Neural crest cell (in vitro differentiated cells): ENCODE results near the gene BRPF1. TPM values are rescaled to one million over a fixed set of nuclear protein-coding genes. Genes with fewer than 3 reads are reported as not detected.

Source experiments
- DNase-seq: peaks from one replicate; pipeline ENCODE4 v3.0.0; 2021; ENCODE audit warnings: low read depth, mixed read lengths, low spot score
- H3K27ac Mint-ChIP-seq: one replicate; pipeline ENCODE4 v1.8.0; 2021; ENCODE audit warnings: mild to moderate bottlenecking, mixed read lengths; ENCODE audit not compliant: unreplicated experiment
- H3K27me3 Mint-ChIP-seq: 2 replicates; pipeline ENCODE4 v1.8.0; 2021; ENCODE audit warnings: low read depth, mild to moderate bottlenecking, mixed read lengths
- H3K36me3 Mint-ChIP-seq: 2 replicates; pipeline ENCODE4 v1.8.0; 2021; ENCODE audit warnings: low read depth, mild to moderate bottlenecking, mixed read lengths
- H3K4me1 Mint-ChIP-seq: 2 replicates; pipeline ENCODE4 v1.8.0; 2021; ENCODE audit warnings: mixed read lengths
- H3K4me3 Mint-ChIP-seq: one replicate; pipeline ENCODE4 v1.8.0; 2021; ENCODE audit warnings: mild to moderate bottlenecking, mixed read lengths
- H3K9me3 Mint-ChIP-seq: 2 replicates; pipeline ENCODE4 v1.8.0; 2021; ENCODE audit warnings: mixed read lengths
- total RNA-seq: library from RNA; stranded (reverse); gene quantifications from 2 replicates; pipeline ENCODE4 v1.2.1, GENCODE V29; 2021
- TF ChIP-seq, protein P1 (sequence below): fragments of 200-600 bp; sonication (generic); conservative IDR thresholded peaks from 2 replicates; pipeline ENCODE4 v1.5.0; 2021; ENCODE audit warnings: antibody characterized with exemption, mild to moderate bottlenecking

Gene BRPF1
- total RNA-seq, 1 donor from 2014 or later: 39.2 TPM

DNA sequence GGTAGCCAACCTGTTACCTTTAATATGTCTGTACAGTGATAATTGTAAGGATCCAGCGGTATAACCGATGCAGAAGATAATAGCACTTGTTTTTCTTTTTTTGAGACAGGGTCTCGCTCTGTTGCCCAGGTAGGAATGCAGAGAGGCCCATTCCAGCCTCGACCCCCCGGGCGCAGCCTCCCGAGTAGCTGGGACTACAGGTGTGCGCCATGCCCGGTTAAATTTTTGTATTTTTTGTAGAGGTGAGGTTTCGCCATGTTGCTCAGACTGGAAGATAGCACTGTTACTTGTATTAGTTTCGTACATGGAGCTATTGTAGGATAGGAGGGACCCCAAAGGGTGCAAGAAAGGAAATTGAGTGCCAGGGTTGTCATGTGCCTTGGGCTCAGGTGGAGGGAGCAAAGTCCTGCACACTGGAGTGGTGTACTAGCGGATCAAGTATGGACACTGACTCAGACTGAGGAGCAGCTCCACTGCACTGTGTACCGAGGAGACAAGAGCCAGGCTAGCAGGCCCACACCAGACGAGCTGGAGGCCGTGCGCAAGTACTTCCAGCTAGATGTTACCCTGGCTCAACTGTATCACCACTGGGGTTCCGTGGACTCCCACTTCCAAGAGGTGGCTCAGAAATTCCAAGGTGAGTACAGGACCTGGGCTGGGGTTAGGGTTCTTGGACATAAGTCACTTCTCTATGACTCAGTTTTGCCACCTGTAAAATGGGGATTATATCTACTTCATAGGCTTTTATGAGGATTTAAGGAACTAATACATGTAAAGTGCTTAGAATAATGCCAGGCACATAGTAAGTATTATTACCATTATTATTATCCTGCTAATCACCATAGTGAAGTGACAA lies 19.2 kb downstream of the BRPF1 start:
- no peaks in the 10 kb centered on the region for H3K9me3 Mint-ChIP-seq
- no peak for DNase-seq
- TF ChIP-seq, protein P1, sequence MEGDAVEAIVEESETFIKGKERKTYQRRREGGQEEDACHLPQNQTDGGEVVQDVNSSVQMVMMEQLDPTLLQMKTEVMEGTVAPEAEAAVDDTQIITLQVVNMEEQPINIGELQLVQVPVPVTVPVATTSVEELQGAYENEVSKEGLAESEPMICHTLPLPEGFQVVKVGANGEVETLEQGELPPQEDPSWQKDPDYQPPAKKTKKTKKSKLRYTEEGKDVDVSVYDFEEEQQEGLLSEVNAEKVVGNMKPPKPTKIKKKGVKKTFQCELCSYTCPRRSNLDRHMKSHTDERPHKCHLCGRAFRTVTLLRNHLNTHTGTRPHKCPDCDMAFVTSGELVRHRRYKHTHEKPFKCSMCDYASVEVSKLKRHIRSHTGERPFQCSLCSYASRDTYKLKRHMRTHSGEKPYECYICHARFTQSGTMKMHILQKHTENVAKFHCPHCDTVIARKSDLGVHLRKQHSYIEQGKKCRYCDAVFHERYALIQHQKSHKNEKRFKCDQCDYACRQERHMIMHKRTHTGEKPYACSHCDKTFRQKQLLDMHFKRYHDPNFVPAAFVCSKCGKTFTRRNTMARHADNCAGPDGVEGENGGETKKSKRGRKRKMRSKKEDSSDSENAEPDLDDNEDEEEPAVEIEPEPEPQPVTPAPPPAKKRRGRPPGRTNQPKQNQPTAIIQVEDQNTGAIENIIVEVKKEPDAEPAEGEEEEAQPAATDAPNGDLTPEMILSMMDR: no peak
- H3K36me3 Mint-ChIP-seq: no peaks in the 10 kb centered on the region
- peaks cover 33% of the 10 kb centered on the region for H3K4me1 Mint-ChIP-seq
- peak overlapping the region; percentile 98 for H3K27ac Mint-ChIP-seq
- peak overlapping the region; percentile 99 for H3K4me3 Mint-ChIP-seq
- H3K27me3 Mint-ChIP-seq: peaks cover 4% of the 10 kb centered on the region

GRCh38 chr3:9754678-9755077 lies 23.1 kb downstream of the BRPF1 start:
- H3K4me3 Mint-ChIP-seq: no peak overlapping the region
- TF ChIP-seq, protein P1: no peak
- no peak for DNase-seq
- peaks cover 8% of the 10 kb centered on the region for H3K36me3 Mint-ChIP-seq
- no peak overlapping the region for H3K27ac Mint-ChIP-seq
- peaks cover 25% of the 10 kb centered on the region for H3K4me1 Mint-ChIP-seq
- H3K9me3 Mint-ChIP-seq: no peaks in the 10 kb centered on the region
- peaks cover 2% of the 10 kb centered on the region for H3K27me3 Mint-ChIP-seq

DNA sequence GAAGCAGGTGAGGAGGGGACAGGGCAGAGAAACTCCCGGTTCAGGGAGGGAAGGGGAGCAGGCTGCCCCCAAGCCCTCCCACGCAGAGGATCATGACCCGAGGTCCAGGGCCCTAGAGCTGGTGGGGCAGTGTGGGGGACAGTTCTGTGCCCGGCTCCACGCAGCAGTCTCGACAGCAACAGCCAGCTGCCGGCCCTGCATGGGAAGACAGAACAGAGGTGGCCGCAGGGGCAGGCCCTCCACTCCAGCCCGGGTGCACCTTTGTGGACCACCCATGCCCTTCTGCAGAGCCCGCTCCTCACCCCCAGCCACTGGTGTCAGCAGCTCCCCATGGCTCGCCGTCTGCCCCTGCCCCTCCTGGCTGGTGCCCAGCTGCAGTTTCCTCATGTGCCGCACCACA lies 25.9 kb downstream of the BRPF1 start:
- TF ChIP-seq, protein P1: no peak
- Mint-ChIP-seq H3K4me3 (no peak overlapping the region), H3K9me3 (no peaks in the 10 kb centered on the region), H3K27me3 (no peaks in the 10 kb centered on the region), H3K4me1 (no peaks in the 10 kb centered on the region), H3K27ac (no peak overlapping the region), H3K36me3 (peaks cover 16% of the 10 kb centered on the region)
- no peak for DNase-seq

GRCh38 chr3:9760779-9761505 lies 29.4 kb downstream of the BRPF1 start:
- Mint-ChIP-seq H3K9me3 (no peaks in the 10 kb centered on the region), H3K4me1 (no peaks in the 10 kb centered on the region), H3K27ac (no peak overlapping the region), H3K27me3 (no peaks in the 10 kb centered on the region), H3K4me3 (no peak overlapping the region), H3K36me3 (peaks cover 16% of the 10 kb centered on the region)
- DNase-seq: no peak
- TF ChIP-seq, protein P1: no peak

DNA sequence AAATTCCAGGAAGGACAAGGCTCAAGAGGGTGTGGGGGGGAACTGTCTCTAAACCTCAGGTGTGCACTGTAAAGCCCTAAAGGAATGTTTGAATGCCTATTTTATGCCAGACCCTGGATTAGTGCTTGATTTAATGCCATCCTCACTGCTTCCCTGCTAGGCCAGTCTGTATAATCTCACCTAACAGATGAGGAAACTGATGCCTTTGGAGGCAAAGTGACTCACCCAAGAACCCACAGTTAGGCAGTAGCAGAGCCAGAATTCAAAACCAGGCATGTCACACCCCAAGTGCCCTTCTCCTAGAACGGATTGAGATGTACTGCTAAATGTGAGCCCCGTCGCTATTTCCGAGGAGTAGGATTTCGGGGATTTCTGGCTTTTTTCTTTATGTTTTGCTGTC lies 30.4 kb downstream of the BRPF1 start:
- Mint-ChIP-seq H3K36me3 (peaks cover 16% of the 10 kb centered on the region), H3K4me1 (peaks cover 3% of the 10 kb centered on the region), H3K27ac (no peak overlapping the region), H3K4me3 (no peak overlapping the region), H3K27me3 (no peaks in the 10 kb centered on the region), H3K9me3 (no peaks in the 10 kb centered on the region)
- DNase-seq: no peak
- TF ChIP-seq, protein P1: no peak
